ENCODE measurements around the gene C4BPB. TPM values are rescaled to one million over a fixed set of nuclear protein-coding genes. Genes with fewer than 3 reads are reported as not detected.

The C4BPB gene
- polyA plus RNA-seq, 1 donor (not counting 4 experiments of a cell fraction or from before 2014, with no cell fraction given) = not detected

GRCh38 chr1:207112616-207113296 lies 24.1 kb downstream of the C4BPB start:
- Histone ChIP-seq H4K20me1 (ENCODE audit: control insufficient read depth, extremely low read depth, insufficient read depth, low read length) (no peaks in the 10 kb centered on the region), H3K9me1 (ENCODE audit: control insufficient read depth, extremely low read depth, insufficient read depth, low read length) (no peaks in the 10 kb centered on the region), H3K4me3 (ENCODE audit: control insufficient read depth in 2 of 3, extremely low read depth in 1 of 3, insufficient read depth in 2 of 3, low read depth in 1 of 3, low read length in 3 of 3) (no peak overlapping the region), H3K4me2 (ENCODE audit: control insufficient read depth, extremely low read depth, insufficient read depth, low read depth, low read length) (no peak overlapping the region), H3K9ac (ENCODE audit: control insufficient read depth, extremely low read depth, insufficient read depth, low read length) (no peak overlapping the region), H3K36me3 (ENCODE audit: control insufficient read depth in 2 of 2, extremely low read depth in 1 of 2, insufficient read depth in 2 of 2, low read length in 2 of 2) (no peaks in the 10 kb centered on the region), H3K4me1 (ENCODE audit: control insufficient read depth, extremely low read depth, insufficient read depth, low read length) (no peaks in the 10 kb centered on the region), H3K79me2 (ENCODE audit: control insufficient read depth, insufficient read depth, low read length) (no peaks in the 10 kb centered on the region), H3K9me3 (ENCODE audit: control insufficient read depth, low read depth, low read length) (no peaks in the 10 kb centered on the region), H3K27me3 (ENCODE audit: control insufficient read depth, extremely low read depth, insufficient read depth, low read length) (peaks cover 4% of the 10 kb centered on the region), H2AFZ (ENCODE audit: control insufficient read depth, low read length) (no peak overlapping the region), H3K27ac (ENCODE audit: control insufficient read depth, insufficient read depth, low read length) (no peak overlapping the region)
- no peak for FAIRE-seq
- dilution Hi-C loops (cut with MboI; ENCODE audit: extremely low pct_ligation_motif_present, low sequenced_read_pairs) = no loop called here
- no peak for DNase-seq (ENCODE audit: low read depth, low spot score)
- no peak for TF ChIP-seq CTCF (optimal IDR thresholded peaks at IDR 0.05 in 1 of 3, IDR thresholded peaks at IDR 0.05 in 1 of 3, conservative IDR thresholded peaks at IDR 0.05 in 1 of 3; ENCODE audit: extremely low read depth in 1 of 3, insufficient read depth in 2 of 3, low read length in 3 of 3)
- TF ChIP-seq EZH2 (IDR thresholded peaks at IDR 0.05; ENCODE audit: low read length) = no peak

- dilution Hi-C loops (cut with MboI; ENCODE audit: extremely low pct_ligation_motif_present, low sequenced_read_pairs) = no loop called here
- H3K9ac ChIP-seq (ENCODE audit: control insufficient read depth, extremely low read depth, insufficient read depth, low read length) = no peak overlapping the region
- DNase-seq (ENCODE audit: low read depth, low spot score) (no peak), FAIRE-seq (no peak)
- H2AFZ ChIP-seq (ENCODE audit: control insufficient read depth, low read length) = no peak overlapping the region
- no peaks in the 10 kb centered on the region for H3K36me3 ChIP-seq (ENCODE audit: control insufficient read depth in 2 of 2, extremely low read depth in 1 of 2, insufficient read depth in 2 of 2, low read length in 2 of 2)
- no peaks in the 10 kb centered on the region for H3K9me3 ChIP-seq (ENCODE audit: control insufficient read depth, low read depth, low read length)
- peaks cover 4% of the 10 kb centered on the region for H3K27me3 ChIP-seq (ENCODE audit: control insufficient read depth, extremely low read depth, insufficient read depth, low read length)
- H3K9me1 ChIP-seq (ENCODE audit: control insufficient read depth, extremely low read depth, insufficient read depth, low read length) = no peaks in the 10 kb centered on the region
- no peaks in the 10 kb centered on the region for H3K79me2 ChIP-seq (ENCODE audit: control insufficient read depth, insufficient read depth, low read length)
- H3K27ac ChIP-seq (ENCODE audit: control insufficient read depth, insufficient read depth, low read length) = no peak overlapping the region
- H3K4me3 ChIP-seq (ENCODE audit: control insufficient read depth in 2 of 3, extremely low read depth in 1 of 3, insufficient read depth in 2 of 3, low read depth in 1 of 3, low read length in 3 of 3) = no peak overlapping the region
- H3K4me1 ChIP-seq (ENCODE audit: control insufficient read depth, extremely low read depth, insufficient read depth, low read length) = no peaks in the 10 kb centered on the region
- H3K4me2 ChIP-seq (ENCODE audit: control insufficient read depth, extremely low read depth, insufficient read depth, low read depth, low read length) = no peak overlapping the region
- H4K20me1 ChIP-seq (ENCODE audit: control insufficient read depth, extremely low read depth, insufficient read depth, low read length) = no peaks in the 10 kb centered on the region
- TF ChIP-seq CTCF (optimal IDR thresholded peaks at IDR 0.05 in 1 of 3, IDR thresholded peaks at IDR 0.05 in 1 of 3, conservative IDR thresholded peaks at IDR 0.05 in 1 of 3; ENCODE audit: extremely low read depth in 1 of 3, insufficient read depth in 2 of 3, low read length in 3 of 3) (no peak), EZH2 (IDR thresholded peaks at IDR 0.05; ENCODE audit: low read length) (no peak)
Measured at GRCh38 chr1:207115269-207115668, 26.6 kb downstream of the C4BPB start.
